Activated CD4-positive, alpha-beta memory T cell treated with anti-CD3 and anti-CD28 coated beads for 36 hours (primary cell): Measurements from ENCODE around the gene OR5F1. TPM values are rescaled to one million over a fixed set of nuclear protein-coding genes. Genes with fewer than 3 reads are reported as not detected.

Experiments used
- CTCF ChIA-PET: fragments of 350-600 bp; sonication (Branson Sonifier 250); formaldehyde crosslinking; loops from one replicate; lab custom pipeline; 2021; ENCODE audit warnings: antibody characterized with exemption, inconsistent platforms; lab: Charles Lee
- POLR2A ChIA-PET: fragments of 350-600 bp; sonication (Branson Sonifier 250); formaldehyde crosslinking; loops from one replicate; lab custom pipeline; 2021; ENCODE audit warnings: antibody characterized with exemption; lab: Charles Lee
- DNase-seq: peaks from one replicate; pipeline ENCODE4 v3.0.0-alpha.2; 2020
- H3K27ac Mint-ChIP-seq: one replicate; pipeline ENCODE4 v1.8.0; 2021; ENCODE audit warnings: mixed read lengths
- H3K27me3 Mint-ChIP-seq: one replicate; pipeline ENCODE4 v1.8.0; 2021; ENCODE audit warnings: mixed read lengths
- H3K36me3 Mint-ChIP-seq: one replicate; pipeline ENCODE4 v1.8.0; 2021; ENCODE audit warnings: mixed read lengths
- H3K4me1 Mint-ChIP-seq: one replicate; pipeline ENCODE4 v1.8.0; 2021; ENCODE audit warnings: low read depth, mixed read lengths
- H3K4me3 Mint-ChIP-seq: one replicate; pipeline ENCODE4 v1.8.0; 2021; ENCODE audit warnings: mild to moderate bottlenecking, mixed read lengths
- H3K9me3 Mint-ChIP-seq: one replicate; pipeline ENCODE4 v1.8.0; 2021; ENCODE audit warnings: mixed read lengths
- intact Hi-C: fragments of 100-400 bp; cut with micrococcal nuclease; formaldehyde crosslinking; loops from one replicate; pipeline ENCODE4 v1.15.1; 2023
- total RNA-seq, 2 experiments: library from RNA; stranded (reverse); gene quantifications; one replicate each; pipeline ENCODE4 v1.2.3, GENCODE V29; 2021

The OR5F1 gene
- not detected for total RNA-seq

DNA sequence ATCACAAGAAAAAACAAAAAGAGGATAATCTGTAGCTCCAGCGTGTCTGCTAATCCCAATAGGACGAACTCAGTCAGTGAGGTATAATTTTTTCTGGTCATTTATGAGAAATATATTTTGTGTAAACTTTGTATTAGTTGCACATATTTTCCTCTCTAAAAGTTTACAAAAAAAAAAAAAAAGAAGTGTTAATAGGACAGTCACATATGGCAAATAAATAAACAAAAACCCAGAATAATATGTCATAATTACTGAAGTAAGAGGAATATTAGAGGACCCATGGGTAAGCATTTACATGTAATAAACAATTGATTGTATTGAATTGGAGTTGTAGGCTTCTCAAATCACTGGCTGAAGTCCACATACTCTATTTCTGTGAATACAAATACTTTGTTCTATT lies at the start of gene OR5F1:
Gene OR5F1 (minus strand): TSS at position 101 of the 400 bp plus-strand sequence. CDS start 0 bp downstream, at position 101.
- H3K9me3 Mint-ChIP-seq = peaks cover 28% of the 10 kb centered on the region

DNA sequence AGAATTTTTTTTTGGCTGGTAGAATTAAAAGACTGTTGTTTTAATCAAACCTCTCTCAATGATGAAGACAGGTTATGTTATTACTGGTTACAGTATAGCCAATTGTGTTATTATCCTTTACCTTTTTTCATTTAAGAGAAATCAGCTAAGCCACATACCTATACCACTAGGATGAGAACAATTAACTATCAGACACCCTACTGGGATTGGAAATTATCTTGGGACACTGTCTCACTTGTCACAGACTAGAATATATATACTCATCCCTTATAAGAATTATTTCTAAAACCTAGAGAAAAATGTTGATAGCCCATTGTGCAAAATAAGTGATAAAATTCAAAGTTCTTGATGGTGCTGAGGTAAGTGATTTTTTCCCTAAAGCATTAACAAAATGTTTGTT lies 32.9 kb upstream of the OR5F1 start, which contains the start of gene OR5AS1:
Gene OR5AS1 (plus strand): TSS at position 301 of the 400 bp plus-strand sequence. CDS start 2,765 bp downstream, outside the sequence.
- Mint-ChIP-seq H3K27me3 (no peaks in the 10 kb centered on the region), H3K36me3 (no peaks in the 10 kb centered on the region), H3K4me1 (no peaks in the 10 kb centered on the region), H3K9me3 (peaks cover 27% of the 10 kb centered on the region), H3K27ac (no peak within 1 kb of the TSS), H3K4me3 (no peak within 1 kb of the TSS)
- DNase-seq = no peak
- CTCF ChIA-PET = no interaction called here
- intact Hi-C loops = no loop called here
- POLR2A ChIA-PET = no interaction called here

More for the DNA sequence above, at the start of gene OR5F1:
- CTCF ChIA-PET = no interaction called here
- Mint-ChIP-seq H3K4me1 (no peaks in the 10 kb centered on the region), H3K27me3 (no peaks in the 10 kb centered on the region), H3K27ac (no peak within 1 kb of the TSS), H3K4me3 (no peak within 1 kb of the TSS), H3K36me3 (no peaks in the 10 kb centered on the region)
- no peak for DNase-seq
- intact Hi-C loops = no loop called here
- POLR2A ChIA-PET = no interaction called here

GRCh38 chr11:56013805-56014204 lies 19.4 kb upstream of the OR5F1 start:
- no peak overlapping the region for H3K27ac Mint-ChIP-seq
- H3K36me3 Mint-ChIP-seq = no peaks in the 10 kb centered on the region
- peaks cover 30% of the 10 kb centered on the region for H3K9me3 Mint-ChIP-seq
- no peaks in the 10 kb centered on the region for H3K4me1 Mint-ChIP-seq
- DNase-seq = no peak
- POLR2A ChIA-PET = no interaction called here
- intact Hi-C loops = no loop called here
- H3K4me3 Mint-ChIP-seq = no peak overlapping the region
- CTCF ChIA-PET = no interaction called here
- H3K27me3 Mint-ChIP-seq = no peaks in the 10 kb centered on the region

DNA sequence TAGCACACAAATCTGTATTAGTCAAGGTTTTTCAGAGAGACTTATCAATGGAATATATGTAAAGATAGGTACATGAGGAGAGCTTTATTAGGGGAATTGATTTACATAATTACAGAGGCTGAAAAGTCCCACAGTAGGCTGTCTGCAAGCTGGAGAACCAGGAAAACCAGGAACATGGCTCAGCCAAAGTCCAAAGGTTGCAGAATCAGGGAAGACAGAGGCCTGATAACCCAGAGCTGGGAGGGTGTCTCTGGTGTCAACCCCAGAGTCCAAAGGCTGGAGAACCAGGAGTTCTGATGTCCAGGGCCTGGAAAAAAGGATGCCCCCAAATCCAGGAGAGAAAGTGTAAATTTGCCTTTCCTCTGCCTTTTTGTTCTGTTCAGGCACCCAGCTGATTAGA lies 16.3 kb upstream of the OR5F1 start:
- CTCF ChIA-PET = no interaction called here
- no peaks in the 10 kb centered on the region for H3K27me3 Mint-ChIP-seq
- peaks cover 30% of the 10 kb centered on the region for H3K9me3 Mint-ChIP-seq
- no peak overlapping the region for H3K27ac Mint-ChIP-seq
- no peaks in the 10 kb centered on the region for H3K4me1 Mint-ChIP-seq
- H3K4me3 Mint-ChIP-seq = no peak overlapping the region
- POLR2A ChIA-PET = no interaction called here
- intact Hi-C loops = no loop called here
- no peak for DNase-seq
- no peaks in the 10 kb centered on the region for H3K36me3 Mint-ChIP-seq

GRCh38 chr11:55970935-55971334 lies 23.5 kb downstream of the OR5F1 start:
- CTCF ChIA-PET = no interaction called here
- POLR2A ChIA-PET = no interaction called here

DNA sequence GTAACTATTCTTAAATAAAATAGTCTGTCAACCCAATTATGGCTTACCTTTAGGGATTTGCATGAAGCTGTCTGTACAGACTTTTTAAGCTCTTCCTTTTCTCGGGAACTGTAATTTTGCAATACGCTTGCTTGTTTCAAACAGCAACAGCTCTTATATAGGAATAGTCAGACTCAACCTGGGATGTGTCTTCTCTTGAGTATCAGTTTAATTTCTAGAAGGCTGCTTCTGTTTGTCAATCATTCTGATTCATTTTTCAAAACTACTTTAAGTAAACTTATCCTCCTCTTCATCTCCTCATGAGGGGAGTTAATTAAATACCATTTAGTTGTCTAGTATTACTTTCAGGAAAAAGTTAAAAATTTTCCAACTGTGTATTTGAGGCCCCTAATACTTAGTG lies 24.6 kb downstream of the OR5F1 start, which contains the start of gene OR10AG1:
Gene OR10AG1 (minus strand): TSS at position 101 of the 400 bp plus-strand sequence. CDS start 38 bp downstream, at position 63.
- Mint-ChIP-seq H3K9me3 (peaks cover 15% of the 10 kb centered on the region), H3K4me1 (no peaks in the 10 kb centered on the region), H3K27ac (no peak within 1 kb of the TSS), H3K36me3 (no peaks in the 10 kb centered on the region), H3K4me3 (no peak within 1 kb of the TSS), H3K27me3 (no peaks in the 10 kb centered on the region)
- POLR2A ChIA-PET = no interaction called here
- no peak for DNase-seq
- intact Hi-C loops = no loop called here
- CTCF ChIA-PET = no interaction called here

More at GRCh38 chr11:55970935-55971334, 23.5 kb downstream of the OR5F1 start:
- H3K4me3 Mint-ChIP-seq = no peak overlapping the region
- H3K9me3 Mint-ChIP-seq = peaks cover 12% of the 10 kb centered on the region
- no peak overlapping the region for H3K27ac Mint-ChIP-seq
- H3K36me3 Mint-ChIP-seq = no peaks in the 10 kb centered on the region
- DNase-seq = no peak
- intact Hi-C loops = no loop called here
- no peaks in the 10 kb centered on the region for H3K4me1 Mint-ChIP-seq
- H3K27me3 Mint-ChIP-seq = no peaks in the 10 kb centered on the region

DNA sequence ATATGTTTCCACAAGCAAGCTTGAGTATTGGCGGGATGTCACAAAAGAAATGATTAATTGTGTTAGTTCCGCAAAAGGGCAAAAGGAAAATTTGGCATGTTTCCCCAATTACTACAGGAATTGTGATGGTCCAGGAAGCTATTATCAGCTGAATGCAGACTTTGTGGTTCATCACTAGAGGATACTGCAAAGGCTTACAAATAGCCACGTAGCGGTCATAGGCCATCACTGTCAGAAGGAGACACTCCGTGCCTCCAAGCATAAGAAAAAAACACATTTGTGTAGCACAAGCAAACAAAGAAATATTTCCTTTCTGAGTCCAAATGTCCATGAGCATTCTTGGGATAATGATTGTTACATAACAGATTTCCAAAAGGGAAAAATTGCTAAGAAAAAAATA lies 26.5 kb downstream of the OR5F1 start:
- H3K36me3 Mint-ChIP-seq = no peaks in the 10 kb centered on the region

GRCh38 chr11:55966391-55966790 lies 28.0 kb downstream of the OR5F1 start:
- Mint-ChIP-seq H3K4me3 (no peak overlapping the region), H3K4me1 (no peaks in the 10 kb centered on the region), H3K9me3 (peaks cover 14% of the 10 kb centered on the region), H3K27ac (no peak overlapping the region), H3K36me3 (no peaks in the 10 kb centered on the region), H3K27me3 (no peaks in the 10 kb centered on the region)
- DNase-seq = no peak
- intact Hi-C loops = no loop called here
- POLR2A ChIA-PET = no interaction called here
- CTCF ChIA-PET = no interaction called here

More for the DNA sequence above, 26.5 kb downstream of the OR5F1 start:
- no peak overlapping the region for H3K27ac Mint-ChIP-seq
- intact Hi-C loops = no loop called here
- DNase-seq = no peak
- H3K27me3 Mint-ChIP-seq = no peaks in the 10 kb centered on the region
- no peaks in the 10 kb centered on the region for H3K4me1 Mint-ChIP-seq
- CTCF ChIA-PET = no interaction called here
- H3K4me3 Mint-ChIP-seq = no peak overlapping the region
- POLR2A ChIA-PET = no interaction called here
- H3K9me3 Mint-ChIP-seq = peaks cover 20% of the 10 kb centered on the region

- intact Hi-C loops = no loop called here
- POLR2A ChIA-PET = no interaction called here
- H3K27ac Mint-ChIP-seq = no peak overlapping the region
- peaks cover 5% of the 10 kb centered on the region for H3K9me3 Mint-ChIP-seq
- H3K4me3 Mint-ChIP-seq = no peak overlapping the region
- DNase-seq = no peak
- H3K36me3 Mint-ChIP-seq = no peaks in the 10 kb centered on the region
- H3K4me1 Mint-ChIP-seq = no peaks in the 10 kb centered on the region
- H3K27me3 Mint-ChIP-seq = no peaks in the 10 kb centered on the region
- CTCF ChIA-PET = no interaction called here
These were observed 37.9 kb downstream of the OR5F1 start for GRCh38 chr11:55956521-55956920.

GRCh38 chr11:55949330-55949729 lies 45.1 kb downstream of the OR5F1 start:
- Mint-ChIP-seq H3K9me3 (peaks cover 5% of the 10 kb centered on the region), H3K27me3 (no peaks in the 10 kb centered on the region), H3K4me3 (no peak overlapping the region), H3K27ac (no peak overlapping the region), H3K36me3 (no peaks in the 10 kb centered on the region), H3K4me1 (no peaks in the 10 kb centered on the region)
- intact Hi-C loops = no loop called here
- ChIA-PET POLR2A (no interaction called here), CTCF (no interaction called here)
- DNase-seq = no peak

Other genes starting within 250 kb of the OR5F1 start
- not detected for gene OR5D13, start 221.2 kb downstream of the OR5F1 start, total RNA-seq
- gene OR5D14, start 199.1 kb downstream of the OR5F1 start, total RNA-seq = not detected
- not detected for gene OR5L1, start 183.3 kb downstream of the OR5F1 start, total RNA-seq
- gene OR5D18, start 175.0 kb downstream of the OR5F1 start, total RNA-seq = not detected
- not detected for gene OR5L2, start 167.4 kb downstream of the OR5F1 start, total RNA-seq
- gene OR5D16, start 155.9 kb downstream of the OR5F1 start, total RNA-seq = not detected
- not detected for gene TRIM51, start 111.3 kb downstream of the OR5F1 start, total RNA-seq
- gene OR5W2, start 80.0 kb downstream of the OR5F1 start, total RNA-seq = not detected
- gene OR5I1, start 58.2 kb downstream of the OR5F1 start, total RNA-seq = not detected
- not detected for gene OR10AG1, start 24.7 kb downstream of the OR5F1 start, total RNA-seq
- gene OR5AS1, start 33.0 kb upstream of the OR5F1 start, total RNA-seq = not detected
- gene OR8I2, start 98.7 kb upstream of the OR5F1 start, total RNA-seq = not detected
- gene OR8H2, start 109.1 kb upstream of the OR5F1 start, total RNA-seq = not detected
- not detected for gene OR8H3, start 127.7 kb upstream of the OR5F1 start, total RNA-seq
- gene OR8J3, start 145.6 kb upstream of the OR5F1 start, total RNA-seq = not detected
- not detected for gene OR8K5, start 165.7 kb upstream of the OR5F1 start, total RNA-seq
- not detected for gene OR5J2, start 182.0 kb upstream of the OR5F1 start, total RNA-seq
- not detected for gene OR5T2, start 239.6 kb upstream of the OR5F1 start, total RNA-seq